MM.1S (cell line): Measurements from ENCODE around the gene NDUFAF3.

Experiments
- DNase-seq: peaks from one replicate; pipeline ENCODE4 v3.0.0-alpha.2; 2015
- H2AFZ ChIP-seq: fragments of 300-600 bp; sonication (generic); 2 replicates; pipeline ENCODE4 v1.6.0; 2016; ENCODE audit warnings: antibody characterized with exemption, low read length
- H3F3A ChIP-seq: fragments of 300-600 bp; sonication (generic); 2 replicates; pipeline ENCODE4 v1.6.1; 2016; ENCODE audit warnings: mild to moderate bottlenecking, antibody characterized with exemption, low read length, moderate library complexity, mixed read lengths; ENCODE audit not compliant: insufficient read depth
- H3K27ac ChIP-seq: fragments of 300-600 bp; sonication (generic); 2 replicates; pipeline ENCODE4 v1.5.1; 2016; ENCODE audit warnings: mild to moderate bottlenecking, low read length
- H3K27me3 ChIP-seq: fragments of 300-600 bp; sonication (generic); replicated peaks from 2 replicates; pipeline ENCODE4 v1.6.0; 2016; ENCODE audit warnings: low read length; ENCODE audit not compliant: insufficient read depth
- H3K36me3 ChIP-seq: fragments of 300-600 bp; sonication (generic); replicated peaks from 2 replicates; pipeline ENCODE4 v1.6.1; 2016; ENCODE audit warnings: mild to moderate bottlenecking, low read length, mixed read lengths; ENCODE audit not compliant: insufficient read depth
- H3K4me1 ChIP-seq: fragments of 300-600 bp; sonication (generic); 2 replicates; pipeline ENCODE4 v1.6.1; 2016; ENCODE audit warnings: low read length, mixed read lengths
- H3K4me2 ChIP-seq: fragments of 300-600 bp; sonication (generic); 2 replicates; pipeline ENCODE4 v1.6.0; 2016; ENCODE audit warnings: low read depth, low read length
- H3K4me3 ChIP-seq: fragments of 300-600 bp; sonication (generic); 2 replicates; pipeline ENCODE4 v1.5.1; 2016; ENCODE audit warnings: low read length, mixed read lengths
- H3K79me2 ChIP-seq: fragments of 300-600 bp; sonication (generic); 2 replicates; pipeline ENCODE4 v1.6.1; 2016; ENCODE audit warnings: mixed run types, low read length, mixed read lengths
- H3K9ac ChIP-seq: fragments of 300-600 bp; sonication (generic); 2 replicates; pipeline ENCODE4 v1.6.1; 2016; ENCODE audit warnings: low read length, mixed read lengths
- H3K9me2 ChIP-seq: fragments of 300-600 bp; sonication (generic); replicated peaks from 2 replicates; pipeline ENCODE4 v1.6.1; 2016; ENCODE audit warnings: mild to moderate bottlenecking, low read length, mixed read lengths; ENCODE audit not compliant: insufficient read depth
- H3K9me3 ChIP-seq: fragments of 300-600 bp; sonication (generic); replicated peaks from 2 replicates; pipeline ENCODE4 v1.6.1; 2016; ENCODE audit warnings: mild to moderate bottlenecking, low read length, mixed read lengths; ENCODE audit not compliant: insufficient read depth
- H4K20me1 ChIP-seq: fragments of 300-600 bp; sonication (generic); 2 replicates; pipeline ENCODE4 v1.6.1; 2016; ENCODE audit warnings: mild to moderate bottlenecking, low read length, moderate library complexity, mixed read lengths; ENCODE audit not compliant: insufficient read depth
- EZH2 ChIP-seq: fragments of 300-600 bp; sonication (generic); optimal IDR thresholded peaks from 2 replicates; pipeline ENCODE3; 2017; ENCODE audit warnings: low read depth, mild to moderate bottlenecking, antibody characterized with exemption, low read length, mixed read lengths
- EZH2phosphoT487 ChIP-seq: fragments of 300-600 bp; sonication (generic); IDR thresholded peaks from 2 replicates; pipeline ENCODE4 v1.6.1; 2018; ENCODE audit warnings: antibody characterized with exemption, low read length
- TF ChIP-seq, protein P1 (sequence below): fragments of 300-600 bp; sonication (generic); IDR thresholded peaks from 2 replicates; pipeline ENCODE4 v1.5.1; 2016; ENCODE audit warnings: antibody characterized with exemption, low read length, mixed read lengths

NDUFAF3 gene

DNA sequence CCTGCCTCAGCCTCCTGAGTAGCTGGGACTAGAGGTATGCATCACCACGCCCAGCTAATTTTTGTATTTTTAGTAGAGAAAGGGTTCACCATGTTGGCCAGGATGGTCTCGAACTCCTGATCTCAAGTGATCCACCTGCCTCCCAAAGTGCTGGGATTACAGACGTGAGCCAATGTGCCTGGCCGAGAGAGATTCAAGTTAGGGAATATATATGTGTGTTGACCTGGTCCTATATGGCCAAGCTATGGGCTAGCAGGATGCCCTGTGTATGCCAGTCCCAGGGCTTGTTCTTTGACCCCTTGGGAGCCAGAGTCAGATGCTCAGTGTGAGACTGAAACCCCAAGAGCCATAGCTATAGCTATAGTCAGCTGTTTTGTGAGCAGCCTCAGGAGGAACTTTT, 1.9 kb downstream of the NDUFAF3 start:
- Histone ChIP-seq H3K4me1 (peaks cover 59% of the 10 kb centered on the region), H4K20me1 (no peaks in the 10 kb centered on the region), H3K4me2 (no peak overlapping the region), H3K79me2 (peaks cover 84% of the 10 kb centered on the region), H3K9ac (0 out of 2 replicates have a peak overlapping the region, but pooled peaks have one; percentile 1), H2AFZ (no peak overlapping the region), H3K9me2 (no peaks in the 10 kb centered on the region), H3K4me3 (no peak overlapping the region), H3K36me3 (peaks cover 9% of the 10 kb centered on the region; the same call in 1 of the 2 replicates), H3K27me3 (no peaks in the 10 kb centered on the region), H3F3A (peaks cover 78% of the 10 kb centered on the region), H3K9me3 (no peaks in the 10 kb centered on the region), H3K27ac (no peak overlapping the region)
- no peak for TF ChIP-seq EZH2phosphoT487
- TF ChIP-seq, protein P1, sequence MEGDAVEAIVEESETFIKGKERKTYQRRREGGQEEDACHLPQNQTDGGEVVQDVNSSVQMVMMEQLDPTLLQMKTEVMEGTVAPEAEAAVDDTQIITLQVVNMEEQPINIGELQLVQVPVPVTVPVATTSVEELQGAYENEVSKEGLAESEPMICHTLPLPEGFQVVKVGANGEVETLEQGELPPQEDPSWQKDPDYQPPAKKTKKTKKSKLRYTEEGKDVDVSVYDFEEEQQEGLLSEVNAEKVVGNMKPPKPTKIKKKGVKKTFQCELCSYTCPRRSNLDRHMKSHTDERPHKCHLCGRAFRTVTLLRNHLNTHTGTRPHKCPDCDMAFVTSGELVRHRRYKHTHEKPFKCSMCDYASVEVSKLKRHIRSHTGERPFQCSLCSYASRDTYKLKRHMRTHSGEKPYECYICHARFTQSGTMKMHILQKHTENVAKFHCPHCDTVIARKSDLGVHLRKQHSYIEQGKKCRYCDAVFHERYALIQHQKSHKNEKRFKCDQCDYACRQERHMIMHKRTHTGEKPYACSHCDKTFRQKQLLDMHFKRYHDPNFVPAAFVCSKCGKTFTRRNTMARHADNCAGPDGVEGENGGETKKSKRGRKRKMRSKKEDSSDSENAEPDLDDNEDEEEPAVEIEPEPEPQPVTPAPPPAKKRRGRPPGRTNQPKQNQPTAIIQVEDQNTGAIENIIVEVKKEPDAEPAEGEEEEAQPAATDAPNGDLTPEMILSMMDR = no peak
- DNase-seq = no peak

DNA sequence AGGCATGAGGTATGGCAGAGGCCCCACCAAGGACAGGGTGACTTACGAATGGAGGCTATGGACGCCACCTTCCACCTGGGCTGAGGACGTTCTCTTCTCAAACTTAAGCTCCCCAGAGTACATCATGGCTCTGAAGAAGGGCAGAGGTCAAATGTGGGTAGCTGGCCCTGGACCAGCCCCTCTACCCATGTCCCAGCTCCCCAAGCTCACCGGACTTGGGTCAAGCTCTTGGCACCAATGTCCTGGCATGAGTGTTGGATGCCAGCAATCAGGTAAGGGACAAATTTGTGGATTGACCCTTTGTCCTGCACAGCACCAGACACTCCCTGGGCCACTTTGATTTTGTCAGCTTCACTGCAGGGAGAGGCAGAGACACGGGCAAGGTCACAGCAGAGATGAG, 2.5 kb downstream of the NDUFAF3 start:
- Histone ChIP-seq H3K4me1 (peaks cover 59% of the 10 kb centered on the region), H3K9me2 (no peaks in the 10 kb centered on the region), H3K79me2 (peaks cover 88% of the 10 kb centered on the region), H3K9me3 (no peaks in the 10 kb centered on the region), H2AFZ (no peak overlapping the region), H3K4me3 (no peak overlapping the region), H3K27ac (no peak overlapping the region), H4K20me1 (no peaks in the 10 kb centered on the region), H3K36me3 (peaks cover 9% of the 10 kb centered on the region; the same call in 1 of the 2 replicates), H3K4me2 (peak overlapping the region; percentile 19; the same call in 1 of the 2 replicates), H3K9ac (peak overlapping the region; percentile 1; the same call in 1 of the 2 replicates), H3F3A (peaks cover 74% of the 10 kb centered on the region), H3K27me3 (no peaks in the 10 kb centered on the region)
- no peak for DNase-seq
- TF ChIP-seq EZH2phosphoT487 (no peak), EZH2 (no peak)
- TF ChIP-seq, protein P1 = no peak

DNA sequence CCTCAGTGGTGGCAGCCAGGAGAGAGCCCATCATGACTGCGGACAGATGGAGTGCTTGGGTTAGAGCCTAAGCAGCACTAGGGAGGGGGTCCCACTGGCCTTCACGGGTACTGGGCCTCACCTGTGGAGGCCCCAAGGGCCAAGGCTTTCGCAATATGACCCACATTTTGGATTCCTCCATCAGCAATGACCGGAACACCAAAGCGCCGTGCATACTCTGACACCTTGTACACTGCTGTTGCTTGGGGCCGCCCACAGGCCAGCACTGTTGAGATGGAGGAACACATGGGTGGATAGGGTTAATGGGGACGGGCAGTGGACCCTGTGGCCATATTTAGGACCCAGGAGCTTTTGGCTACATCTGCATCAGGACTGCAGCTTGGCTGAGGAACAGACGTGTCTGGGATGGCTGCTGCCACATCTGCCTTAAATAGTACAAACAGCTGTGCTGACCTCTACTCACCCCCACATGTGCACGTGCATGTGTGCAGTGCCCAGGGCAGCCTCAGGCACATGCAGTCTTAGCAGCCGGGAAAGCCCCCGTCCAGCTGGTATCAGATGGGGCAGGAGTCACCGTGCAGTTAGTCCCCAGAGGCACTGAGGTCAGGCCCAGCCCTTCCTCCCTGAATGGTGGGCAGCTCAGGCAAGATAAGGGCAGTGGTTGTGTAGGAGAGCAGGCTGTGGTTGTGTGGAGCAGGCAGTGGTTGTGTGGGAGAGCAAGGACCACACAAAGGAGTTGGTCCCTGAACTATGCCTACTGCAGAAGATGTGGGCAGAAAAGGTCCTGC, 3.3 kb downstream of the NDUFAF3 start:
- no peaks in the 10 kb centered on the region for H3K27me3 ChIP-seq
- H3K4me2 ChIP-seq = peak overlapping the region; percentile 19; the same call in 1 of the 2 replicates
- H3K4me3 ChIP-seq = no peak overlapping the region
- TF ChIP-seq EZH2phosphoT487 (no peak), EZH2 (no peak)
- TF ChIP-seq, protein P1 = no peak
- peaks cover 52% of the 10 kb centered on the region for H3K4me1 ChIP-seq
- no peaks in the 10 kb centered on the region for H3K9me3 ChIP-seq
- H3K9ac ChIP-seq = no peak overlapping the region
- H3K9me2 ChIP-seq = no peaks in the 10 kb centered on the region
- no peak overlapping the region for H2AFZ ChIP-seq
- no peaks in the 10 kb centered on the region for H4K20me1 ChIP-seq
- peaks cover 73% of the 10 kb centered on the region for H3F3A ChIP-seq
- H3K27ac ChIP-seq = peak overlapping the region; percentile 30; the same call in 1 of the 2 replicates
- H3K79me2 ChIP-seq = peaks cover 80% of the 10 kb centered on the region
- DNase-seq = peak; percentile 79
- peaks cover 9% of the 10 kb centered on the region; the same call in 1 of the 2 replicates for H3K36me3 ChIP-seq
